Renal cortex interstitium (tissue), 11 donors: ENCODE measurements around the gene TRHDE. TPM values are rescaled to one million over a fixed set of nuclear protein-coding genes. Genes with fewer than 3 reads are reported as not detected.
"Not testable (repeated sequence)": the region's sequence is repeated elsewhere in the genome, so short reads cannot be mapped to it uniquely, and the experiment has no call there.

Experiments
- DNase-seq, 11 donors: peaks; one replicate each; pipeline ENCODE4 v3.0.0-alpha.2; 2013; ENCODE audit warnings: low read depth in 9 of 11, low spot score in 4 of 11; ENCODE audit errors: extremely low read depth in 1 of 11
- polyA plus RNA-seq, 3 donors: library from polyadenylated mRNA; unstranded; fragments of 120-200 nt; gene quantifications; one replicate each; pipeline ENCODE4 v1.2.1, GENCODE V29; 2013; ENCODE audit not compliant: insufficient read length in 3 of 3

TRHDE gene
- polyA plus RNA-seq, 3 donors: 20.6 to 27.5 (median 23.0) TPM

GRCh38 chr12:72468505-72468904 lies 196.3 kb downstream of the TRHDE start:
- no peak for DNase-seq

GRCh38 chr12:72471806-72472205 lies 199.6 kb downstream of the TRHDE start:
- DNase-seq: peak in 9 of 11 donors; percentile 4 to 37 (median 16)

DNA sequence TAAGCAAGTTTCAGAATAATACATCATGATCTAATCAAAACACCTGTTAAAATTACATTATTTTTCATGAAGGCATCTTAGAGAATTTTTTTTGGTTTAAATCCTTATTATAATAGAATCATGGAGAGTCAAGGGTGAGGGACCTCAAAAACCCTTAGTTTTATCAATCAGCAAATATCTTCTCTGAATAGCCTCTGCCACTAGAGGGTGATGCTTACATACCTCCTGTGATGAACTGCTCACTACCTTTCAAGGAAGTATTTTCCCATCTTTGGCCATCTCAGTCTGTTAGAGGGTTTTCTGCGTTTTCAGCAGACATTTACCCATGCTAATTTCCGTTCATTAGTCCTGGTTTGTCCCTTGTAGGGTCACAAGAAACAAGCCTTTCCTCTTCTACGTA lies 200.2 kb downstream of the TRHDE start:
- DNase-seq: no peak

DNA sequence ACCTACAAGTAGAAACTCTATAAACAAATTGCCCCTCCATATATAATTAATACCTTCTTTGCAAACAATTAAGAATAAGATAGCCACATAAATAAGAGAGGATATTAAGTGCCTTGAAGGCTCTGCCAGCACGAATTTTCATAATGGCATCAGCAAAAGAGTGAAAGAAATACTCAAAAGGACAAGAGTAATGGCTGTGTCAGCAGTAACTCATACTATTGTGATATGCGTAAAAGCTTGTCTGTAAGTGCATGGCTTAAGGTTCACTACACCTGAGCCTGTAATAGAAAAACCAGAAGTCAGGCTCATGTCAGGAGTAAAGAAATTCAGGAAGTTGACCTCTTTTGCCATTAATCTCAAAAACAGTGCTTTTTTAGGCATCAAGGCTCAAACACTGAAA lies 204.1 kb downstream of the TRHDE start:
- DNase-seq: no peak

- no peak for DNase-seq
Observed at GRCh38 chr12:72485017-72485701, 213.0 kb downstream of the TRHDE start.

DNA sequence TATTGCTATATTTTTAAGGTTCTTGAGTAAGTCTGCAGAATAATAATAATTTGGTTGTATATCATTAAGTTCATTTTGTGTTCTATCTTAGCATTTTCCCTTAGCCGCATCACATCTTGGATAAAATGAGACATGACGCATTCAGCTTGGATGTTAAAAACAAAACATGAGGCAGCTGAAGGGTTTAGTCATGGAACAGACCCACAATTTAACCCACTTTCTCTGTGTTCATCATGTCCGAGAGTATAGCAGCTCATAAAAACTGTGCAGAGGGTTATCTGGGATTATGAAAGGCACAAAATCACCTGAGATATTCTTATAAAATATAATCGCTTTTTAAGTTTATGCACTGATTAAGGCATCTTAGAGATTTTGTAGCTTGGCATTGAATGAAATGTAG lies 219.3 kb downstream of the TRHDE start:
- no peak for DNase-seq

DNA sequence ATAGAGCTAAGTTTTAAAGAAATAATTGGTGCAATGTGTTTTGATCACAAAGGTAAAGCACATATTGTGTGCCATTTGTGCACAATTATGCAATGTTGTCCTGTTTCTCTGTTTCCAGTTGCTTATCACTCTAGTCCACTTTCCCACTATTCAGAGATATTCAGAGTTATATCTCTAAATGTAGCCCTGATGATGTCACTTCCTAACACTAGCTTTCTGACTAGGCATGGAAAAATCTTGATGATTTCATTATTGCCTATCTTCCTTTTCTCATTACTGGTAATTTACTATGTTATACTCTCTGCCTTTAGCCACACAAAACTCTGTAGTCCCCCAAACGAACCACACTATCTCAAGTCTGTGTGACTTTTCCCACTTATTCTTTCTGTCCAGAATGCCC lies 221.2 kb downstream of the TRHDE start:
- DNase-seq: no peak

GRCh38 chr12:72498354-72498753 lies 226.2 kb downstream of the TRHDE start:
- DNase-seq: no peak

DNA sequence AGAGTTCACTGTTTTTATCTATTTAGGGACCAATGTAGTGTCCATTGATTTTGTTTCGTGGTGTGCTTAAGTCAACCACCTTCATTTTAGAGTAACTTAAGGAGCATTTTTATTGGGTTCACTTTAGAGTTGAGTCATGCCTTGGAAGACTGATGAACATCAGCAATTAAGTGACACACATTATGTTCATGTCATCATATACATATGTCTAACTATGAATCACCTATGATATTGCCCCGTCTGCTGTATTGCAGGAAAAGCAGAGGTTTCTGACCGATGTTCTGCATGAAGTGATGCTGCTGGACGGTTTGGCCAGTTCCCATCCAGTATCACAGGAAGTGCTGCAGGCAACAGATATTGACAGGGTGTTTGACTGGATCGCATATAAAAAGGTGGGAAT lies 227.1 kb downstream of the TRHDE start:
- no peak for DNase-seq

DNA sequence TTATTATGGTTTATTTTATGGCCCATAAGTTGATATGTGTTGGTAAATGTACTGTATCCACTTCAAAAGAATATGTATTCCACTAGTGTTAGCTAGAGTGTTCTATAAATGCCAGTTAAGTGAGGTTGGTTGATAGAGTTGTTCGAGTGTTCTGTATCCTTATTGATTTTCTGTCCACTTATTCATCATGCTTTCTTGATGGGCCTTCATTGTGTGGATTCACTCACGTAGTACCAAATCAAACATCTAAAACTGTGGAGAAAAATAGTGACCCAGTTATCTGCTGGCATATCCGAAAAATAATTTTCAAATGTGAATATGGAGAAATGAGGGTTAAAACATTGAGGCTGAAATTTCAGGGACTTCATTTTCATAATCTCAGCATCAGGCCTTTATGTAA lies 230.4 kb downstream of the TRHDE start:
- DNase-seq: no peak

- no peak for DNase-seq
Observed at GRCh38 chr12:72505227-72505626, 233.1 kb downstream of the TRHDE start.

- DNase-seq: no peak
Observed at GRCh38 chr12:72509891-72510290, 237.7 kb downstream of the TRHDE start.

GRCh38 chr12:72510772-72511171 lies 238.6 kb downstream of the TRHDE start:
- DNase-seq: no peak

- DNase-seq: no peak
Observed at GRCh38 chr12:72511498-72511897, 239.3 kb downstream of the TRHDE start.

DNA sequence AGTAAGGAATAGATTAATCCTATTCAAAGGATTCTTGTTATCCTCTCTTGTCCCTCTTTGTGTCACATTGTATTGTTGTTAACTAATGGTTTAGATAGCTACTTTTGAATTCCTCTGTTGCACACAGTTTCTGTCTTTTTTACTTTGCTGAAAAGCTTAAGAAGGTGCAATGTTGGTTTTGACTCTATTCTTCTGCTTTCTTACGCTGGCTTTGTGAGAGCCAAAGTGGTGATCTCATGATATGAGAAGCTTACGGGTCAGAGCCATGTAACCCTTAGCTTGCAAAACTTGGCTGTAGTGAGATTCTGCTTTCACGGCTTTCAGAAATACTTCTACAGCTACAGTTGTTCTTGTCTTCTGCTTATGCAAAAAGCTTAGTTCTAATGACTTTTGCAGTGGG lies 239.7 kb downstream of the TRHDE start:
- no peak for DNase-seq

DNA sequence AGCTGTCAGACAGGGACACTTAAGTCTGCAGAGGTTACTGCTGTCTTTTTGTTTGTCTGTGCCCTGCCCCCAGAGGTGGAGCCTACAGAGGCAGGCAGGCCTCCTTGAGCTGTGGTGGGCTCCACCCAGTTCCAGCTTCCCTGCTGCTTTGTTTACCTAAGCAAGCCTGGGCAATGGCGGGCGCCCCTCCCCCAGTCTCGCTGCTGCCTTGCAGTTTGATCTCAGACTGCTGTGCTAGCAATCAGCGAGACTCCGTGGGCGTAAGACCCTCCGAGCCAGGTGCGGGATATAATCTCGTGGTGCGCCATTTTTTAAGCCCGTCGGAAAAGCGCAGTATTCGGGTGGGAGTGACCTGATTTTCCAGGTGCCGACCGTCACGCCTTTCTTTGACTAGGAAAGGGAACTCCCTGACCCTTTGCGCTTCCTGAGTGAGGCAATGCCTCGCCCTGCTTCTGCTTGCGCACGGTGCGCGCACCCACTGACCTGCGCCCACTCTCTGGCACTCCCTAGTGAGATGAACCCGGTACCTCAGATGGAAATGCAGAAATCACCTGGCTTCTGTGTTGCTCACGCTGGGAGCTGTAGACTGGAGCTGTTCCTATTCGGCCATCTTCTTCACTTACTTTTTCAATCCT lies 248.0 kb downstream of the TRHDE start:
- DNase-seq: not testable (repeated sequence)

DNA sequence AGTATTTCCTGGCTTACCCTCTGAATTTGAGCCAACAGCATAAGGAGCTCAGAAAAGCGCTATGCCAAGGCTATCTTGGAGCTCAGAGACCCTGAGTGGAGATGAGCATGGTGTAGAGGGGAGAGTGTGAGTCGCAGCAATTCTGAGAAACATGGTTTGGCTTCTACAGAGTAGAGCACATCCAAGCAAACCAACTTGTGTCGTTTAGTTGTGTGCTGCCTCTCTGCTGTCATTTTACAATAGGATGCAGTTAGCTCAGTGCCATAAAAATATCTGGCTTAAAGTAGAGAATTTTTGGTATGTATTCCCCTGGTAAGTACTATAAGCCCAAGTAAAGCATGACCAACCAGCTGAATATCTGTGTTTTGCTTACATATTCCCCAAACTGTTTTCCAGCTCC lies 249.2 kb downstream of the TRHDE start:
- no peak for DNase-seq

- no peak for DNase-seq
Observed at GRCh38 chr12:72522411-72522810, 250.2 kb downstream of the TRHDE start.

DNA sequence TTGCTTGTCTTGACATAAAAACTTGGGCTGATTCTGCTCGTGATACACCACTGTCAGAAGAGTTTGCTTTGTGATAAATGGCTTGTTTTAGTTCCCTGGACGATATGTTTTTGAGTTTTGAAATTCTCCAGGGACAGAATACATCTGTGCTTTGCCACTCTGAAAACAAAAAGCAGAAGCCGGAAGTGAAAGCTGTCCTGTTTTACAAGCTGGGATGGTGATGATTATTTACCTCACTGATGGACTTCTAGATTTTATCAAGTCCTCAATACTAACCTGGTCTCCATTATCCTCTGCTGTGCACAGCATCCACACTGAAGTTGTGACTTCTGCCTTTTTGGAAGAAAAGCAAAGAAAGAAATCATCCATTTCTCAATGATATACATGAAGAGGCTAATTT lies 251.6 kb downstream of the TRHDE start:
- DNase-seq: no peak

DNA sequence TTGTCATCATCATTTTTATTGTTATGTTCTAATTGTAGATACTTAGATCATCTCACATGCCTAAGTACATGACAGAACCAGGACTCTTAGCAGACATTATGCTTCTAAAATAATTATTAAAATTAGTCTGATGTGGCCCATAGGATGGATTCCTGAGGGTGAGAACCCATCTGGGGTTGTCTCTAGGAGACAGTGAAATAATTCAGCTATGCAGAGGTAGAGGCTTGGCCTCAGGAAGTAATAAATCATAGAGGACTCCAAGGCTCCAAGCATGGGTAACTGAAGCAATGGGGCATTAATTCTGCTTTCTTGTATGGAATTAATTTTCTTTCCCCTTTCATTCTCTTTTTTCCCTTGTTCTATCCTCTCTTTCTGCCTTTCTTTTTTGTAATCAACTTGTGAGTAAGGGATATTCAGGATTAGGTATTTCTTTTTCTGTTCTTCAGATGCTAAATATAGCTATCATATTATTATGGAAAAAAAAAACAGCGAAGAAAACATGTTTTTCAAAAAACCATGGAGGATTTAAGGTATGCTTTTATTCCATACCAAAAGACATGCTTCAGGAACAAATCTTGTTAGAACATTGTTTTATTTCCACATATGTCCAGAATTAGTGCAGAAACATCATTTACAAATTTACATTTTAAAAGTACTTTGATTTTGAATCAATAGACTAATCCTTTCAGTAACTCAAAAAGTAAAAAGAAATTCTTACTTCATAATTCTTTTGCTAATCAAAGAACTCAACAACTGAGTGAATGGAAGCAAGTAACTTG lies 263.2 kb downstream of the TRHDE start:
- DNase-seq: no peak
